HepG2 (cell line): ENCODE data around the gene DPH2. TPM values are rescaled to one million over a fixed set of nuclear protein-coding genes. Genes with fewer than 3 reads are reported as not detected.

Source experiments
- ATAC-seq: fragments of 200-7000 bp; cut with Tn5 transposase; 3 replicates; pipeline ENCODE4 v1.9.1; 2020; ENCODE audit warnings: mild to moderate bottlenecking, moderate library complexity
- BruUV-seq: library from RNA; stranded (reverse); fragments of 400-500 nt; replicated peaks from 2 replicates; lab custom pipeline; 2021; lab: Mats Ljungman, UMichigan
- CTCF ChIA-PET: fragments of 300-600 bp; formaldehyde crosslinking; extraction: SDS; loops from one replicate; lab custom pipeline; 2021; ENCODE audit warnings: low total read pairs, inconsistent platforms, low intra/inter-chr PET ratio; lab: Yijun Ruan, JAX
- POLR2A ChIA-PET: fragments of 350-600 bp; sonication (Branson Sonifier 250); formaldehyde crosslinking; loops from one replicate; lab custom pipeline; 2020; ENCODE audit warnings: antibody characterized with exemption, inconsistent platforms; lab: Yijun Ruan, JAX
- DNase-seq: peaks from one replicate; pipeline ENCODE4 v3.0.0-alpha.2; 2015; ENCODE audit warnings: low spot score
- FAIRE-seq: peaks from 3 replicates; lab custom pipeline; 2011; peaks lifted over from hg19 to GRCh38; lab: Jason Lieb, UNC
- H2AFZ ChIP-seq: one replicate; pipeline ENCODE4 v1.6.1; 2011; ENCODE audit warnings: low read length, inconsistent platforms
- H3K27ac ChIP-seq: fragments of 300-600 bp; 3 replicates; pipeline ENCODE4 v1.8.0; 2011; ENCODE audit warnings: mixed run types, mild to moderate bottlenecking, mixed read lengths, low read length, inconsistent platforms; ENCODE audit not compliant: insufficient read depth; ENCODE audit errors: extremely low read length
- H3K27me3 ChIP-seq, 2 experiments: fragments of 200-600 bp in 1 of 2; 2 replicates in 1 of 2; 3 replicates in 1 of 2; pipeline versions ENCODE4 v1.6.0 to v1.8.0; 2011; ENCODE audit warnings: low read length in 2 of 2, mild to moderate bottlenecking in 2 of 2, moderate library complexity in 2 of 2, inconsistent platforms in 1 of 2; ENCODE audit not compliant: insufficient read depth in 2 of 2, control insufficient read depth in 1 of 2
- H3K36me3 ChIP-seq, 2 experiments: fragments of 200-600 bp in 1 of 2; replicated peaks in 1 of 2; 2 replicates in 1 of 2; 3 replicates in 1 of 2; pipeline versions ENCODE4 v1.5.1 to v1.8.0; 2011; ENCODE audit warnings: low read length in 2 of 2, inconsistent platforms in 1 of 2; ENCODE audit not compliant: insufficient read depth in 2 of 2, control insufficient read depth in 1 of 2
- H3K4me1 ChIP-seq: 2 replicates; pipeline ENCODE4 v1.5.1; 2012; ENCODE audit warnings: low read length, inconsistent platforms; ENCODE audit not compliant: insufficient read depth
- H3K4me2 ChIP-seq: 2 replicates; pipeline ENCODE4 v1.6.0; 2011; ENCODE audit warnings: low read depth, low read length, inconsistent platforms
- H3K4me3 ChIP-seq, 3 experiments: fragments of 200-600 bp in 1 of 3; sonication (generic), shearing (Covaris generic) in 1 of 3; replicated peaks in 1 of 3; 2 replicates each; pipeline ENCODE4 v1.5.1; 2011 to 2016; ENCODE audit warnings: low read length in 3 of 3, inconsistent platforms in 2 of 3, low read depth in 2 of 3, mild to moderate bottlenecking in 2 of 3, control low read depth in 1 of 3, mixed read lengths in 1 of 3; ENCODE audit not compliant: insufficient read depth in 1 of 3
- H3K79me2 ChIP-seq: one replicate; pipeline ENCODE4 v1.6.1; 2011; ENCODE audit warnings: low read length, inconsistent platforms; ENCODE audit not compliant: insufficient read depth
- H3K9ac ChIP-seq: 2 replicates; pipeline ENCODE4 v1.6.0; 2011; ENCODE audit warnings: mild to moderate bottlenecking, low read depth, low read length, inconsistent platforms; ENCODE audit not compliant: insufficient read depth
- H3K9me3 ChIP-seq: 2 replicates; pipeline ENCODE4 v1.5.1; 2012; ENCODE audit warnings: mild to moderate bottlenecking, low read length
- H4K20me1 ChIP-seq: 2 replicates; pipeline ENCODE4 v1.6.0; 2011; ENCODE audit warnings: inconsistent platforms, mild to moderate bottlenecking, low read length, moderate library complexity; ENCODE audit not compliant: insufficient read depth
- FOXC1 ChIP-seq: sonication (generic); formaldehyde crosslinking; IDR thresholded peaks from 2 replicates; pipeline ENCODE4 v1.8.0; 2022; ENCODE audit warnings: mild to moderate bottlenecking, missing genetic modification reagents, borderline replicate concordance
- FUBP1 ChIP-seq: sonication (generic); formaldehyde crosslinking; IDR thresholded peaks from 2 replicates; pipeline ENCODE4 v1.5.1; 2020; ENCODE audit warnings: missing genetic modification reagents, mild to moderate bottlenecking, borderline replicate concordance
- GTF2F1 ChIP-seq: fragments of 150-350 bp; IDR thresholded peaks from 2 replicates; pipeline ENCODE4 v1.6.1; 2014; ENCODE audit warnings: low read length
- KAT2B ChIP-seq: fragments of 150-350 bp; IDR thresholded peaks from 2 replicates; pipeline ENCODE4 v1.6.1; 2014; ENCODE audit warnings: low read depth, low read length, borderline replicate concordance
- MZF1 ChIP-seq: sonication (generic); formaldehyde crosslinking; IDR thresholded peaks from 2 replicates; pipeline ENCODE4 v1.8.1; 2023; ENCODE audit warnings: mild to moderate bottlenecking, missing genetic modification reagents, borderline replicate concordance
- PBX2 ChIP-seq: IDR thresholded peaks from 2 replicates; pipeline ENCODE4 v1.6.1; 2016; ENCODE audit warnings: control low read depth
- THYN1 ChIP-seq: sonication (generic); formaldehyde crosslinking; IDR thresholded peaks from 2 replicates; pipeline ENCODE4 v1.8.1; 2023; ENCODE audit warnings: low read depth, mild to moderate bottlenecking, moderate library complexity, missing genetic modification reagents, borderline replicate concordance
- ZFAT ChIP-seq: sonication (generic); formaldehyde crosslinking; conservative IDR thresholded peaks from 2 replicates; pipeline ENCODE4 v1.8.1; 2023; ENCODE audit warnings: missing genetic modification reagents, inconsistent platforms
- ZKSCAN1 ChIP-seq: fragments of 150-350 bp; IDR thresholded peaks from 2 replicates; pipeline ENCODE4 v1.6.1; 2014; ENCODE audit warnings: low read length
- ZNF205 ChIP-seq: IDR thresholded peaks from 2 replicates; pipeline ENCODE4 v1.6.1; 2018; ENCODE audit warnings: missing biosample characterization, missing genetic modification reagents
- ZNF451 ChIP-seq: sonication (generic); formaldehyde crosslinking; IDR thresholded peaks from 2 replicates; pipeline ENCODE4 v1.5.0; 2020; ENCODE audit warnings: mild to moderate bottlenecking, missing genetic modification reagents
- ZNF792 ChIP-seq: IDR thresholded peaks from 2 replicates; pipeline ENCODE4 v1.6.1; 2016
- ZUFSP ChIP-seq: sonication (generic); formaldehyde crosslinking; IDR thresholded peaks from 2 replicates; pipeline ENCODE4 v1.9.0; 2021; ENCODE audit warnings: missing genetic modification reagents, mild to moderate bottlenecking, borderline replicate concordance
- WGBS: methylation state at CpG from one replicate; pipeline ENCODE4 v1.1.6; 2017; ENCODE audit warnings: low lambda C conversion rate; 5-methylcytosine and 5-hydroxymethylcytosine counted together
- in situ Hi-C: cut with HindIII; loops from 2 replicates; pipeline ENCODE4 v1.10.0; 2017; ENCODE audit warnings: low pct_unique_long_range_greater_than_20kb; ENCODE audit not compliant: extremely low pct_ligation_motif_present
- intact Hi-C: fragments of 100-400 bp; cut with micrococcal nuclease; formaldehyde crosslinking; loops from one replicate; pipeline ENCODE4 v1.10.0; 2022; ENCODE audit not compliant: unreplicated experiment
- polyA plus RNA-seq, 8 experiments: library from polyadenylated mRNA; depleted of rRNA in 3 of 8; stranded (reverse) in 7 of 8; unstranded in 1 of 8; fragments of >200 nt; fragmentation: Illumina TruSeq in 4 of 8; extraction: Trizol in 4 of 8; gene quantifications; 2 replicates each; pipeline versions ENCODE4 v1.2.1 to v1.2.3, GENCODE V29; 2011 to 2016; ENCODE audit warnings: low read depth in 4 of 8, missing spikeins in 1 of 8, mixed read lengths in 1 of 8; ENCODE audit not compliant: insufficient read depth in 1 of 8
- total RNA-seq, 5 experiments: library from RNA; depleted of rRNA; stranded (reverse); fragments of >200 nt; fragmentation: Illumina TruSeq; extraction: Trizol; gene quantifications; 2 replicates each; pipeline ENCODE4 v1.2.3, GENCODE V29; 2016; ENCODE audit warnings: low read depth in 1 of 5
- TF ChIP-seq, protein P1 (sequence below): sonication (generic); formaldehyde crosslinking; IDR thresholded peaks from 2 replicates; pipeline ENCODE4 v1.4.0; 2020; ENCODE audit warnings: missing genetic modification reagents; ENCODE audit errors: not compliant biosample characterization
- TF ChIP-seq, protein P2 (sequence below): sonication (generic); formaldehyde crosslinking; IDR thresholded peaks from 2 replicates; pipeline ENCODE4 v1.9.0; 2021; ENCODE audit warnings: missing genetic modification reagents, borderline replicate concordance

Gene DPH2
- total and polyA plus RNA-seq, 2 of the 13 experiments (the other 11 are each of a cell fraction or from before 2014, with no cell fraction given), result 32.2 to 38.3 TPM

GRCh38 chr1:43979528-43980254 is 9.9 kb downstream of the DPH2 start:
- Histone ChIP-seq H4K20me1 (peaks cover 4% of the 10 kb centered on the region; the same call in 1 of the 2 replicates), H3K4me2 (peak overlapping the region; percentile 91), H3K4me3 (peak overlapping the region; percentile 62 to 87 (median 84)), H3K4me1 (peaks cover 71% of the 10 kb centered on the region), H3K36me3 (peaks cover 15 to 39% of the 10 kb centered on the region in 2 experiments), H3K79me2 (peaks cover 55% of the 10 kb centered on the region), H3K27me3 (no peaks in the 10 kb centered on the region), H2AFZ (no peak overlapping the region), H3K27ac (peak overlapping the region; percentile 83), H3K9ac (peak overlapping the region; percentile 76), H3K9me3 (no peaks in the 10 kb centered on the region)
- in situ Hi-C loops (no loop called here), intact Hi-C loops (no loop called here)
- 1% methylated on average over 10 of the region's 45 CpGs for WGBS
- FAIRE-seq (peak; percentile 12), ATAC-seq (peak; percentile 10), DNase-seq (peak; percentile 37)
- BruUV-seq, result TSS peak; percentile 38
- ChIA-PET CTCF (no interaction called here), POLR2A (interaction anchor here (0.5 to 1.3 kb wide), 3 partner anchors 12 to 324 kb away, joined by 3 to 8 read pairs (median 3); partner anchors contain the start of gene SLC6A9)
- TF ChIP-seq ZFAT (CRISPR knock-in tag), result no peak
- no peak for TF ChIP-seq ZKSCAN1
- TF ChIP-seq ZNF792 (CRISPR knock-in tag), result peak; percentile 57; the same call in 1 of the 2 replicates
- TF ChIP-seq ZNF451 (CRISPR knock-in tag), result no peak
- no peak for TF ChIP-seq ZUFSP
- no peak for TF ChIP-seq PBX2 (CRISPR knock-in tag)
- TF ChIP-seq, protein P1, sequence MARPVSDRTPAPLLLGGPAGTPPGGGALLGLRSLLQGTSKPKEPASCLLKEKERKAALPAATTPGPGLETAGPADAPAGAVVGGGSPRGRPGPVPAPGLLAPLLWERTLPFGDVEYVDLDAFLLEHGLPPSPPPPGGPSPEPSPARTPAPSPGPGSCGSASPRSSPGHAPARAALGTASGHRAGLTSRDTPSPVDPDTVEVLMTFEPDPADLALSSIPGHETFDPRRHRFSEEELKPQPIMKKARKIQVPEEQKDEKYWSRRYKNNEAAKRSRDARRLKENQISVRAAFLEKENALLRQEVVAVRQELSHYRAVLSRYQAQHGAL (CRISPR knock-in tag), result no peak
- no peak for TF ChIP-seq MZF1
- TF ChIP-seq ZNF205 (CRISPR knock-in tag), result peak; percentile 59; the same call in 1 of the 2 replicates
- no peak for TF ChIP-seq FOXC1 (CRISPR knock-in tag)
- no peak for TF ChIP-seq THYN1 (CRISPR knock-in tag)
- TF ChIP-seq, protein P2, sequence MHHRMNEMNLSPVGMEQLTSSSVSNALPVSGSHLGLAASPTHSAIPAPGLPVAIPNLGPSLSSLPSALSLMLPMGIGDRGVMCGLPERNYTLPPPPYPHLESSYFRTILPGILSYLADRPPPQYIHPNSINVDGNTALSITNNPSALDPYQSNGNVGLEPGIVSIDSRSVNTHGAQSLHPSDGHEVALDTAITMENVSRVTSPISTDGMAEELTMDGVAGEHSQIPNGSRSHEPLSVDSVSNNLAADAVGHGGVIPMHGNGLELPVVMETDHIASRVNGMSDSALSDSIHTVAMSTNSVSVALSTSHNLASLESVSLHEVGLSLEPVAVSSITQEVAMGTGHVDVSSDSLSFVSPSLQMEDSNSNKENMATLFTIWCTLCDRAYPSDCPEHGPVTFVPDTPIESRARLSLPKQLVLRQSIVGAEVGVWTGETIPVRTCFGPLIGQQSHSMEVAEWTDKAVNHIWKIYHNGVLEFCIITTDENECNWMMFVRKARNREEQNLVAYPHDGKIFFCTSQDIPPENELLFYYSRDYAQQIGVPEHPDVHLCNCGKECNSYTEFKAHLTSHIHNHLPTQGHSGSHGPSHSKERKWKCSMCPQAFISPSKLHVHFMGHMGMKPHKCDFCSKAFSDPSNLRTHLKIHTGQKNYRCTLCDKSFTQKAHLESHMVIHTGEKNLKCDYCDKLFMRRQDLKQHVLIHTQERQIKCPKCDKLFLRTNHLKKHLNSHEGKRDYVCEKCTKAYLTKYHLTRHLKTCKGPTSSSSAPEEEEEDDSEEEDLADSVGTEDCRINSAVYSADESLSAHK (CRISPR knock-in tag), result no peak
- no peak for TF ChIP-seq FUBP1 (CRISPR knock-in tag)
- TF ChIP-seq GTF2F1, result no peak
- no peak for TF ChIP-seq KAT2B
